Globus pallidus (tissue), 1 donor: ENCODE data around the gene SOD3.
A peak's percentile ranks its signal among the peaks of the same experiment; 100 is the strongest.

Experiments used
- DNase-seq: peaks from one replicate; pipeline ENCODE4 v3.0.0-alpha.2; 2015; ENCODE audit warnings: low spot score

SOD3 gene, protein sequence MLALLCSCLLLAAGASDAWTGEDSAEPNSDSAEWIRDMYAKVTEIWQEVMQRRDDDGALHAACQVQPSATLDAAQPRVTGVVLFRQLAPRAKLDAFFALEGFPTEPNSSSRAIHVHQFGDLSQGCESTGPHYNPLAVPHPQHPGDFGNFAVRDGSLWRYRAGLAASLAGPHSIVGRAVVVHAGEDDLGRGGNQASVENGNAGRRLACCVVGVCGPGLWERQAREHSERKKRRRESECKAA

GRCh38 chr4:24794916-24795665 lies at the start of gene SOD3:
Gene SOD3, plus strand, starts transcription at chr4:24795573. Its CDS starts 3,949 bp downstream, at chr4:24799522.
- DNase-seq = peak; percentile 50

- no peak for DNase-seq
Observed at GRCh38 chr4:24747234-24747975, 48.0 kb upstream of the SOD3 start.

GRCh38 chr4:24748023-24748422 lies 47.4 kb upstream of the SOD3 start:
- no peak for DNase-seq

GRCh38 chr4:24748758-24749350 lies 46.5 kb upstream of the SOD3 start:
- no peak for DNase-seq

DNA sequence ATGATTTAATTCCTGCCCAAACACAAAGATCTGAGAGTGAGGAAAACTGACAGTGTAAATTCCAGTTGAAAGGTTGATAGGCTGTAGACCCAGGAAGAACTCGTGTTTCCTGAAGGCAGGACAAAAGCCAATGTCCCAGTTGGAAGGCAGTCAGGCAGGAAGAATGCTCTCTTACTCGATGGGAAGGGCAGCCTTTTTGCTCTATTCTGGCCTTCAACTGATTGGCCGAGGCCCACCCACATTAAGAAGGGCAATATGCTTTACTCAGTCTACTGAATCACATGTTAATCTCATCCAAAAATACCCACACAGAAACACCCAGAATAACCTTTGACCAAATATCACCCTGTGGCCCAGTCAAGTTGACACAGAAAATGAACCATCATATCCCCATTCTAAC lies 45.3 kb upstream of the SOD3 start:
- DNase-seq = no peak

DNA sequence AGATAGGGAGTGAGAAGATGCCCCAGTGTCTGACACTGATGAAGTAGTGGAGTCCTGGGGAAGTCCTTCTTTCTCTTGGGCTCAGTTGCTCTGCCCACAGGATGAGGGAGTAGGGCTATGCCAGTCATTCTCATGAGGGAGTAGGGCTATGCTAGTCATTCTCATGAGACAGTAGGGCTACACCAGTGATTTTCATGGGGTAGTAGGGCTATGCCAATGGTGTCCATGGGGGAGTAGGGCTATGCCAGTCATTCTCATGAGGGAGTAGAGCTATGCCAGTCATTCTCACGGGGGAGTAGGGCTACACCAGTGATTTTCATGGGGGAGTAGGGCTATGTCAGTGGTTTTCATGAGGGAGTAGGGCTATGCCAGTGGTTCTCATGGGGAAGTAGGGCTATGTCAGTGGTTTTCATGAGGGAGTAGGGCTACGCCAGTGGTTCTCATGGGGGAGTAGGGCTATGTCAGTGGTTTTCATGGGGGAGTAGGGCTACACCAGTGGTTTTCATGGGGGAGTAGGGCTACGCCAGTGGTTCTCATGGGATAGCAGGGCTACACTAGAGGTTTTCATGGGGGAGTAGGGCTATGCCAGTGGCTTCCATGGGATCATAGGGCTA lies 43.3 kb upstream of the SOD3 start:
- DNase-seq = no peak

DNA sequence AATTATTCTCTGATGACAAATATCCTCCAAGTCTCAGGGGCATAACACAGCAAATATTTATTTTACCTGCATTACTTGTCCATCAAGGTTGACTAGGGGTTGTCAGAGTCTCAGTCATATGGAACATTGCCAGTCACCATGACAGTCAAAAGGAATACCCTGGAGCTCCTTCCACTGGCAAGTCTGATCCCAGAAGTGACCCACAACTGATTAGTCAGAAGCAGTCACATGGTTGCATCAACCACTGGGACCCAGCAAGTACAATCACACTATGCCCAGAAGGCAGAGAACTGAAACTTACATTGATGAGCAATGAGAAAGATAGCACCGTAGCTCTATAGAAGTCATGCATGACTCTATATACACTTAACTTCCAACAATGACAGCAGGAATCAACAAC lies 41.9 kb upstream of the SOD3 start:
- DNase-seq = no peak

DNA sequence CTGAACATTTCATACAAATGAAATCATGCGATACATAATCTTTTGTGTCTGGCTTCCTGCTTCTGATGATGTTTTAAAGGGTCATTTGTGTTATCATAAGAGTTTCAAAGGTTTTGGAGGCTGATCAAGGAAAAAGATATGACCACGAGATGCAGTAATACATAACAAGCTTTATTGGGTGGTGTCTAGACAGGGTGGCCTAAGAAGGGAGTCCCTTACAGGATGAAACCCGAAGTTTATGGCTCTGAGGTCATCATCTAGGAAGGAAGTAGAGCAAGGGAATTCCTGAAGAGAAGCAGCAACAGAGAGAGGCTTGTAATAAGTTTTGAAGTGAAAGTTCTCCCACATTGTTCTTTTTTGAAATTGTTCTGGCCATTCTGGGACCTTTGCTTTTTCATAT lies 40.8 kb upstream of the SOD3 start:
- DNase-seq = no peak

GRCh38 chr4:24763631-24764297 lies 31.6 kb upstream of the SOD3 start:
- DNase-seq = no peak

DNA sequence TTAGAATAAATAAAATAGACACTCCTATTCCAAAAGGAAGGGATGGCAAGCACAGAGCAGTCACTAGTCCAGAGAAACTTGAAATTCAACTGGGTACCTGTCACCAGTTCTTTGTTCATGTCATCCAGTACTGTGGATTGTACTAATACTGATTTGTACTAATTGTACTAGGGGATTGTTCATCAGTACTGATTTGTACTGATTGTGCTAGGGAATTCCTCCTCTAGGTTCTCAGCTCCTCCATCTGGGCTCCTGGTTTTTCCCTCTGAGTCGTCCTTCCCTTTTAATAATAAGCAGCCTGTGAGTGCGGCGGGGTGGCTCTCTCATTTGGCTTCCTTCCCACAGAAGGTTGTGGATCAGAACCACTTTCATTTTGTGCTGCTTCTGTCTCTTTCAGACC lies 31.0 kb upstream of the SOD3 start:
- DNase-seq = no peak

- DNase-seq = no peak
Observed at GRCh38 chr4:24765376-24765988, 29.9 kb upstream of the SOD3 start.

DNA sequence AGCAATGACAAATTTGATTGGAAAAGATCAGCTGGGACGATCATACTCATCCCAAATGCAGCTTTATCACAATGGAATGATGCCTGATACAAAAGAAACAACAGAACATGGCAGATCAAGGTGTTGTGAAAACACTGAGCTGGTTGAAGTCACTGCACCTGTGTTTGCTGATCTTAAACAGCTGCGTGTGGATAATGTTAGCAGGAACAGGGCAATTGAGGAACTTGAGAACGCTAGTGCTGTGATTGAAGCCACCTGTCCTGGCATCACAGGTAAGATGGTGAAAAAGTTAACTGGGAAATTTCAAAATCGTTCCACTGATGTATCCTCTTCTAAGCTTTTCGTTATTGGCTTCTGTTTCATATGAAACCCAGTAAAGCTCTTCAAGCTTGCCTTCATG lies 27.4 kb upstream of the SOD3 start:
- no peak for DNase-seq

DNA sequence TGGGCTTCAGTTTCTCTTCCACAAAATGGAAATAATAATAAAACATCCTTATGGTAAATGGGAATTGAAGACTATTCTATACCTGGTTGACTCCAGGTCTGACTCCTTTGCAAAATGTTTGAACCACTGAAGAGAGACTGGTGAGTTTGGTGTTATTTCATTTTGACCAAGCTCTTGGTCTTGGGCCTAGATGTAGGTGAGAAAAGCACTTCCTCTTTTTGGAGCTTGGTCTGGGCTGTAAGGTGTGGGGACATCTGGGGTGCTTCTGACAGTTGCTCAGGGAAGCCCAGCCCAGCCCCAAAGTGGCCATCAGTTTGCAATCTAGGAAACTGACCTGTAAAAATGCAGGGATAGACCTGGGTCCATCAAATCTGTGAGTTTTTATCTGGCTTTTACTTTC lies 26.8 kb upstream of the SOD3 start:
- DNase-seq = no peak

- DNase-seq = no peak
Observed at GRCh38 chr4:24769571-24769970, 25.8 kb upstream of the SOD3 start.

GRCh38 chr4:24770032-24770584 lies 25.3 kb upstream of the SOD3 start:
- DNase-seq = no peak

DNA sequence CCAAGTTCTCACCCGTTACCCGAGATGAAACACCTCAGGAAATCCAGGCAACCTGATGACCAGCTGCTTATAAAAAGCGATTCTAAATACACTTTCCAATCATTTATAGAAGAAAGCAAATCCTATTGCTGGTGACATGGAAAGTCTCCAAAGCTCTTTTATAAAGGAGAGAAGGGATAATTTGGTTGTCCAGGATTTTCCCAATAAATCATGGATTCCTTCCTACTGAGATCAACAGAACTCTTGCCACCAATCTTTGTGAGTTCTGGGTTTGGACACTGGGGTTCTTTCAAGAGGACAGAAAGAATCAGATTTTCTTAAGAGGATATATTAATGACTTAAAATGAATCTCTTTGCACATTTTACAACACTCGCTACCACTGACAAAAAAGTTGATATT lies 24.7 kb upstream of the SOD3 start:
- DNase-seq = no peak

GRCh38 chr4:24771241-24771640 lies 24.1 kb upstream of the SOD3 start:
- DNase-seq = no peak

DNA sequence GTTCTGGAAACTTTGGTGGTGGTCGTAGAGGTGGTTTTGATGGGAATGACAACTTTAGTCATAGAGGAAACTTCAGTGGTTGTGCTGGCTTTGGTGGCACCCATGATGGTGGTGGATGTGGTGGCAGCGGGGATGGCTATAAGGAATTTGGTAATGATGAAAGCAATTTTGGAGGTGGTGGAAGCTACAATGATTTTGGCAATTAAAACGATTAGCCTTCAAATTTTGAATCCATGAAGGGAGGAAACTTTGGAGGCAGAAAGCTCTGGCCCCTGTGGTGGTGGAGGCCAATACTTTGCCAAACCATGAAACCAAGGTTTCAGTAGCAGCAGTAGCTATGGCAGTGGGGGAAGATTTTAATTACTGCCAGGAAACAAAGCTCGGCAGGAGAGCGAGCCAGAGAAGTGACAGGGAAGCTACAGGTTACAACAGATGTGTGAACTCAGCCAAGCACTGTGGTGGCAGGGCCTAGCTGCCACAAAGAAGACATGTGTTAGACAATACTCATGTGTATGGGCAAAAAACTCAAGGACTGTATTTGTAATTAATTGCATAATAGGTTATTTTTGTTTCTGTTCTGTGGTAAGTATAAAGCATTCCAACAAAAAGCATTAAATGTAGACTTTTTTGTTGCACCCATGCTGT lies 23.2 kb upstream of the SOD3 start:
- DNase-seq = no peak

- DNase-seq = no peak
Observed at GRCh38 chr4:24772952-24773351, 22.4 kb upstream of the SOD3 start.

DNA sequence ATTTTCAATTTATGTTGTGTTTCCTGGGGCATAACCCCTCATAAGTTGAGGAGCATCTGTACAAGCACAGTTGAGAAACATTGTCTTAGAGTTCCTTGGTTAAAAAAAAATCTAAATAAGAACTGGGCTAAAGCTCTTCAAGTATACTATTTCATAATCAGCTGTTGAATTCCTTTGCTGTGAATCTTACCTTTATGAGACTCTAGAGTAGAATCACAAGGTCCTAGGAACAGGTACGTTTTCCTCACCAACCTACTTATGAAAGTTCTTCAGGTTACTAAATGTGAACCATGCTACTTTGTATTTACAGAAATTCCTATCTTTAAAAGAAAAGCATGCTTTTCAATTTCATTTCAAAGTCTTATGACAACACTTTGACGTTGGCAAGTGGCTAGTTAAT lies 20.9 kb upstream of the SOD3 start:
- no peak for DNase-seq
